A549 (cell line): ENCODE data around the gene TDRKH.

Source experiments
- CHD2 ChIP-seq: fragments of 150-350 bp; IDR thresholded peaks from 2 replicates; pipeline ENCODE4 v1.6.1; 2014; ENCODE audit warnings: low read length; ENCODE audit not compliant: partially characterized antibody
- CTCF ChIP-seq: fragments of >200 bp; sonication (Bioruptor Twin); formaldehyde crosslinking; IDR thresholded peaks from 3 replicates; pipeline ENCODE4 v1.5.1; 2016
- EP300 ChIP-seq, 2 experiments: fragments of >200 bp; sonication (Bioruptor Twin); formaldehyde crosslinking; IDR thresholded peaks; 2 replicates in 1 of 2; 3 replicates in 1 of 2; pipeline ENCODE4 v1.6.1; 2016 to 2017
- MAFK ChIP-seq: fragments of 450-650 bp; IDR thresholded peaks from 2 replicates; pipeline ENCODE4 v1.6.1; 2014; ENCODE audit not compliant: partially characterized antibody
- MAZ ChIP-seq: fragments of 150-350 bp; IDR thresholded peaks from 2 replicates; pipeline ENCODE4 v1.6.1; 2014; ENCODE audit warnings: antibody characterized with exemption, low read depth, low read length, borderline replicate concordance
- POLR2A ChIP-seq: IDR thresholded peaks from 2 replicates; pipeline ENCODE4 v1.6.1; 2012; ENCODE audit warnings: mild to moderate bottlenecking, low read length
- SMC3 ChIP-seq: fragments of >200 bp; sonication (Bioruptor Twin); formaldehyde crosslinking; IDR thresholded peaks from 3 replicates; pipeline ENCODE4 v1.6.1; 2018; ENCODE audit warnings: inconsistent platforms
- USF2 ChIP-seq: fragments of 450-650 bp; IDR thresholded peaks from 2 replicates; pipeline ENCODE4 v1.6.1; 2014; ENCODE audit warnings: antibody characterized with exemption

- TF ChIP-seq MAFK (no peak), CTCF (no peak), POLR2A (no peak), CHD2 (no peak), USF2 (no peak), SMC3 (no peak), EP300 (IDR thresholded peaks at IDR 0.05) (no peak), MAZ (no peak)
Observed at GRCh38 chr1:151817353-151817730, 27.0 kb upstream of the TDRKH start.
